Measurements from ENCODE around the gene IRGQ.
"Not testable (repeated sequence)": the region's sequence is repeated elsewhere in the genome, so short reads cannot be mapped to it uniquely, and the experiment has no call there.

The IRGQ gene

GRCh38 chr19:43595999-43596841, at the start of gene IRGQ, which contains the start of gene ZNF576:
IRGQ (minus strand) TSS chr19:43596134; CDS start chr19:43595338, 796 bp downstream.
ZNF576 (plus strand) TSS chr19:43596595; CDS start chr19:43597109, 514 bp downstream.
- H3K9me3 Mint-ChIP-seq (ENCODE audit: low read depth): no peaks in the 10 kb centered on the region
- H3K4me1 Mint-ChIP-seq (ENCODE audit: low read depth): peaks cover 36% of the 10 kb centered on the region
- peak within 1 kb of the TSS; percentile 98 for H3K27ac Mint-ChIP-seq
- H3K4me3 Mint-ChIP-seq: peak within 1 kb of the TSS; percentile 95
- H3K36me3 Mint-ChIP-seq: peaks cover 3% of the 10 kb centered on the region
- no peaks in the 10 kb centered on the region for H3K27me3 Mint-ChIP-seq

- Mint-ChIP-seq H3K36me3 (peaks cover 4% of the 10 kb centered on the region), H3K27me3 (peaks cover 6% of the 10 kb centered on the region), H3K4me3 (no peak overlapping the region), H3K27ac (no peak overlapping the region), H3K9me3 (ENCODE audit: low read depth) (no peaks in the 10 kb centered on the region), H3K4me1 (ENCODE audit: low read depth) (peaks cover 9% of the 10 kb centered on the region)
These were observed 48.2 kb upstream of the IRGQ start for GRCh38 chr19:43644181-43644580.

GRCh38 chr19:43643326-43643725, 47.4 kb upstream of the IRGQ start:
- peaks cover 14% of the 10 kb centered on the region for H3K4me1 Mint-ChIP-seq (ENCODE audit: low read depth)
- H3K9me3 Mint-ChIP-seq (ENCODE audit: low read depth): no peaks in the 10 kb centered on the region
- peaks cover 10% of the 10 kb centered on the region for H3K27me3 Mint-ChIP-seq
- no peak overlapping the region for H3K4me3 Mint-ChIP-seq
- peaks cover 4% of the 10 kb centered on the region for H3K36me3 Mint-ChIP-seq
- H3K27ac Mint-ChIP-seq: no peak overlapping the region

GRCh38 chr19:43642531-43642930, 46.6 kb upstream of the IRGQ start:
- H3K27me3 Mint-ChIP-seq: peaks cover 14% of the 10 kb centered on the region
- H3K36me3 Mint-ChIP-seq: peaks cover 4% of the 10 kb centered on the region
- no peak overlapping the region for H3K27ac Mint-ChIP-seq
- no peak overlapping the region for H3K4me3 Mint-ChIP-seq
- peaks cover 16% of the 10 kb centered on the region for H3K4me1 Mint-ChIP-seq (ENCODE audit: low read depth)
- H3K9me3 Mint-ChIP-seq (ENCODE audit: low read depth): no peaks in the 10 kb centered on the region

GRCh38 chr19:43641333-43641732, 45.4 kb upstream of the IRGQ start:
- peaks cover 1% of the 10 kb centered on the region for H3K36me3 Mint-ChIP-seq
- H3K27ac Mint-ChIP-seq: peak overlapping the region; percentile 16

GRCh38 chr19:43640424-43640757, 44.5 kb upstream of the IRGQ start:
- peak overlapping the region; percentile 34 for H3K27ac Mint-ChIP-seq
- peaks cover 16% of the 10 kb centered on the region for H3K4me1 Mint-ChIP-seq (ENCODE audit: low read depth)
- peaks cover 18% of the 10 kb centered on the region for H3K27me3 Mint-ChIP-seq
- H3K36me3 Mint-ChIP-seq: no peaks in the 10 kb centered on the region
- peak overlapping the region; percentile 76 for H3K4me3 Mint-ChIP-seq
- H3K9me3 Mint-ChIP-seq (ENCODE audit: low read depth): no peaks in the 10 kb centered on the region

More at GRCh38 chr19:43641333-43641732, 45.4 kb upstream of the IRGQ start:
- Mint-ChIP-seq H3K4me1 (ENCODE audit: low read depth) (peaks cover 16% of the 10 kb centered on the region), H3K4me3 (peak overlapping the region; percentile 70), H3K27me3 (peaks cover 18% of the 10 kb centered on the region), H3K9me3 (ENCODE audit: low read depth) (no peaks in the 10 kb centered on the region)

GRCh38 chr19:43639519-43640423, 43.8 kb upstream of the IRGQ start, which contains the start of gene CADM4:
CADM4 (minus strand) TSS chr19:43639850; CDS start chr19:43639790, 60 bp downstream.
- no peaks in the 10 kb centered on the region for H3K36me3 Mint-ChIP-seq
- peak within 1 kb of the TSS; percentile 87 for H3K4me3 Mint-ChIP-seq
- H3K27ac Mint-ChIP-seq: peak within 1 kb of the TSS; percentile 34
- H3K4me1 Mint-ChIP-seq (ENCODE audit: low read depth): peaks cover 16% of the 10 kb centered on the region
- H3K27me3 Mint-ChIP-seq: peaks cover 18% of the 10 kb centered on the region
- H3K9me3 Mint-ChIP-seq (ENCODE audit: low read depth): no peaks in the 10 kb centered on the region

- H3K27ac Mint-ChIP-seq: no peak overlapping the region
- H3K27me3 Mint-ChIP-seq: peaks cover 18% of the 10 kb centered on the region
- H3K36me3 Mint-ChIP-seq: no peaks in the 10 kb centered on the region
- H3K4me3 Mint-ChIP-seq: peak overlapping the region; percentile 87
- H3K9me3 Mint-ChIP-seq (ENCODE audit: low read depth): no peaks in the 10 kb centered on the region
- peaks cover 16% of the 10 kb centered on the region for H3K4me1 Mint-ChIP-seq (ENCODE audit: low read depth)
These were observed 43.1 kb upstream of the IRGQ start for GRCh38 chr19:43638995-43639518.

- Mint-ChIP-seq H3K9me3 (ENCODE audit: low read depth) (no peaks in the 10 kb centered on the region), H3K4me3 (peak overlapping the region; percentile 87), H3K27me3 (peaks cover 18% of the 10 kb centered on the region), H3K27ac (no peak overlapping the region), H3K4me1 (ENCODE audit: low read depth) (peaks cover 16% of the 10 kb centered on the region), H3K36me3 (no peaks in the 10 kb centered on the region)
These were observed 42.5 kb upstream of the IRGQ start for GRCh38 chr19:43638214-43638994.

- H3K36me3 Mint-ChIP-seq: no peaks in the 10 kb centered on the region
- peaks cover 17% of the 10 kb centered on the region for H3K27me3 Mint-ChIP-seq
- H3K4me1 Mint-ChIP-seq (ENCODE audit: low read depth): peaks cover 14% of the 10 kb centered on the region
- H3K4me3 Mint-ChIP-seq: no peak overlapping the region
- no peak overlapping the region for H3K27ac Mint-ChIP-seq
- H3K9me3 Mint-ChIP-seq (ENCODE audit: low read depth): no peaks in the 10 kb centered on the region
These were observed 40.3 kb upstream of the IRGQ start for GRCh38 chr19:43636121-43636683.

- not testable (repeated sequence) for H3K4me3 Mint-ChIP-seq; H3K9me3 Mint-ChIP-seq (ENCODE audit: low read depth); H3K27ac Mint-ChIP-seq; H3K36me3 Mint-ChIP-seq
- Mint-ChIP-seq H3K4me1 (ENCODE audit: low read depth) (peaks cover 11% of the 10 kb centered on the region), H3K27me3 (peaks cover 15% of the 10 kb centered on the region)
These were observed 39.6 kb upstream of the IRGQ start for GRCh38 chr19:43635561-43635940.

- no peak overlapping the region for H3K27ac Mint-ChIP-seq
- no peak overlapping the region for H3K4me3 Mint-ChIP-seq
- H3K4me1 Mint-ChIP-seq (ENCODE audit: low read depth): peaks cover 9% of the 10 kb centered on the region
- H3K36me3 Mint-ChIP-seq: no peaks in the 10 kb centered on the region
- H3K27me3 Mint-ChIP-seq: peaks cover 15% of the 10 kb centered on the region
- no peaks in the 10 kb centered on the region for H3K9me3 Mint-ChIP-seq (ENCODE audit: low read depth)
These were observed 39.1 kb upstream of the IRGQ start for GRCh38 chr19:43634872-43635560.

GRCh38 chr19:43634506-43634871, 38.6 kb upstream of the IRGQ start:
- no peak overlapping the region for H3K4me3 Mint-ChIP-seq
- peaks cover 7% of the 10 kb centered on the region for H3K4me1 Mint-ChIP-seq (ENCODE audit: low read depth)
- peaks cover 15% of the 10 kb centered on the region for H3K27me3 Mint-ChIP-seq
- H3K9me3 Mint-ChIP-seq (ENCODE audit: low read depth): no peaks in the 10 kb centered on the region
- no peak overlapping the region for H3K27ac Mint-ChIP-seq
- H3K36me3 Mint-ChIP-seq: no peaks in the 10 kb centered on the region
